NT2/D1 (cell line): ENCODE data around the gene HCN4.

Experiments
- SUZ12 ChIP-seq: IDR thresholded peaks from 2 replicates; pipeline ENCODE4 v1.6.1; 2011; ENCODE audit not compliant: insufficient read length, insufficient read depth; ENCODE audit errors: extremely low read depth
- YY1 ChIP-seq: IDR thresholded peaks from 2 replicates; pipeline ENCODE4 v1.6.1; 2011; ENCODE audit not compliant: insufficient read length, insufficient read depth
- ZNF274 ChIP-seq: IDR thresholded peaks from 2 replicates; pipeline ENCODE4 v1.6.1; 2011; ENCODE audit warnings: mild to moderate bottlenecking, low read depth, low read length

- TF ChIP-seq SUZ12 = no peak
- TF ChIP-seq ZNF274 = no peak
- TF ChIP-seq YY1 = no peak
Observed at GRCh38 chr15:73355612-73356265, 13.0 kb downstream of the HCN4 start.
